Hepatocyte (in vitro differentiated cells): ENCODE data around the gene LMTK2.

ENCODE experiments used
- EZH2 ChIP-seq: fragments of 200-600 bp; sonication (generic); IDR thresholded peaks from 2 replicates; pipeline ENCODE4 v1.6.1; 2016; ENCODE audit warnings: antibody characterized with exemption, mild to moderate bottlenecking, borderline replicate concordance
- EZH2phosphoT487 ChIP-seq: fragments of 200-600 bp; sonication (generic); IDR thresholded peaks from one replicate; pipeline ENCODE4 v1.6.1; 2018; ENCODE audit warnings: antibody characterized with exemption, mild to moderate bottlenecking, low read depth, moderate library complexity; ENCODE audit not compliant: unreplicated experiment, severe bottlenecking
- TF ChIP-seq, protein P1 (sequence below): fragments of 200-600 bp; sonication (generic); IDR thresholded peaks from 2 replicates; pipeline ENCODE4 v1.5.1; 2016; ENCODE audit warnings: antibody characterized with exemption, mild to moderate bottlenecking; ENCODE audit not compliant: poor library complexity

DNA sequence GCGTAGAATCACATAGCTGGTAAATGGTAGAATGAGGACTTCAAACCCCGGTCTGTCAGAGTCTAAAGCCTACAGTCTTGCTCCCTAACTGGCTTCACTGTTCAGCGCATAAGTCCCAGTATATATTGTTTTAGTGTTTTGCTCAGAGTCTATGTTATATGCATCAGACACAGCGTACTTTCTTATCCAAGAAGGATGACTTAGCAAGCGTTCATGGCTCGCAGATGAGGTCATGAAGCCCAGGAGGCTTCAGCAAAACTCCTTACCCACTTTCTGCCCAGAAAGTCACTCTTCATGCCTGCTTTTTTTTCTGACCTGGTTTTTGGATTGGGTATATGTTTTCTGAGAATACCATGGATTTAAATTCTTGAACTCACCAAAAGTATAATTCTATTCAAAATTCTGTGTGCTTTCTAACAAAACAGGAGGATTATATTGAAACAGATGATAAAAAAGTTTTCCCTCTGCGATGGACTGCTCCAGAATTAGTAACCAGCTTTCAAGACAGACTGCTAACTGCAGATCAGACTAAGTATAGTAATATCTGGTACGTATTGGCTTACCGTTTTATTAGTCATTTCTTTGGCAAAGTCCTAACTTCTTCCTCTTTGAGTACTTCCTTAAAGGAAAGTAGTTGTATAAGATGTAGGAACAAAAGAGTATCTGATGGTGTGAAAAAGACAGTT is 79.9 kb downstream of the LMTK2 start:
- TF ChIP-seq, protein P1, sequence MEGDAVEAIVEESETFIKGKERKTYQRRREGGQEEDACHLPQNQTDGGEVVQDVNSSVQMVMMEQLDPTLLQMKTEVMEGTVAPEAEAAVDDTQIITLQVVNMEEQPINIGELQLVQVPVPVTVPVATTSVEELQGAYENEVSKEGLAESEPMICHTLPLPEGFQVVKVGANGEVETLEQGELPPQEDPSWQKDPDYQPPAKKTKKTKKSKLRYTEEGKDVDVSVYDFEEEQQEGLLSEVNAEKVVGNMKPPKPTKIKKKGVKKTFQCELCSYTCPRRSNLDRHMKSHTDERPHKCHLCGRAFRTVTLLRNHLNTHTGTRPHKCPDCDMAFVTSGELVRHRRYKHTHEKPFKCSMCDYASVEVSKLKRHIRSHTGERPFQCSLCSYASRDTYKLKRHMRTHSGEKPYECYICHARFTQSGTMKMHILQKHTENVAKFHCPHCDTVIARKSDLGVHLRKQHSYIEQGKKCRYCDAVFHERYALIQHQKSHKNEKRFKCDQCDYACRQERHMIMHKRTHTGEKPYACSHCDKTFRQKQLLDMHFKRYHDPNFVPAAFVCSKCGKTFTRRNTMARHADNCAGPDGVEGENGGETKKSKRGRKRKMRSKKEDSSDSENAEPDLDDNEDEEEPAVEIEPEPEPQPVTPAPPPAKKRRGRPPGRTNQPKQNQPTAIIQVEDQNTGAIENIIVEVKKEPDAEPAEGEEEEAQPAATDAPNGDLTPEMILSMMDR, result no peak
- TF ChIP-seq EZH2, result no peak
- TF ChIP-seq EZH2phosphoT487, result no peak
